Body of pancreas (tissue), 4 donors: ENCODE results near the gene TGFBR3. TPM values are rescaled to one million over a fixed set of nuclear protein-coding genes. Genes with fewer than 3 reads are reported as not detected.

Experiments
- ATAC-seq: fragments of 150-250 bp; one replicate; pipeline ENCODE4 v1.9.1; 2016
- DNase-seq, 4 donors: peaks; one replicate each; pipeline ENCODE4 v3.0.0-alpha.2; 2019
- H3K27ac ChIP-seq, 4 donors: fragments of 200-600 bp; sonication (generic); 1 replicate in 3 of 4; 2 replicates in 1 of 4; pipeline versions ENCODE4 v1.5.1 to v1.6.1; 2016 to 2019; ENCODE audit warnings: mild to moderate bottlenecking in 1 of 4, mixed read lengths in 1 of 4, moderate library complexity in 1 of 4
- H3K27me3 ChIP-seq, 2 donors: fragments of 200-600 bp; sonication (generic); one replicate each; pipeline ENCODE4 v1.6.0; 2016; ENCODE audit warnings: mild to moderate bottlenecking in 1 of 2
- H3K36me3 ChIP-seq, 2 donors: fragments of 200-600 bp; sonication (generic); replicated peaks in 1 of 2; 2 replicates each; pipeline ENCODE4 v1.5.1; 2016; ENCODE audit warnings: low read depth in 2 of 2; ENCODE audit not compliant: insufficient read depth in 1 of 2
- H3K4me1 ChIP-seq: fragments of 200-600 bp; sonication (generic); one replicate; pipeline ENCODE4 v1.6.0; 2016
- H3K4me3 ChIP-seq, 2 donors: fragments of 200-600 bp; sonication (generic); 1 replicate in 1 of 2; 2 replicates in 1 of 2; pipeline ENCODE4 v1.5.1; 2016 to 2019
- H3K9me3 ChIP-seq, 3 donors: fragments of 200-600 bp; sonication (generic); 1 replicate in 2 of 3; 2 replicates in 1 of 3; pipeline ENCODE4 v1.5.1; 2016
- CTCF ChIP-seq, 7 experiments: fragments of 450-650 bp in 4 of 7; fragments of 200-600 bp in 3 of 7; sonication (generic) in 3 of 7; IDR thresholded peaks; one replicate each; pipeline ENCODE4 v1.5.1; 2016 to 2019; ENCODE audit warnings: antibody characterized with exemption in 7 of 7
- POLR2A ChIP-seq, 3 donors: fragments of 450-650 bp; IDR thresholded peaks; one replicate each; pipeline ENCODE4 v1.6.1; 2016; ENCODE audit warnings: antibody characterized with exemption in 3 of 3, mild to moderate bottlenecking in 2 of 3
- whole genome bisulfite sequencing, 2 donors: methylation state at CpG; one replicate each; pipeline ENCODE4 v1.1.5; 2017; 5-methylcytosine and 5-hydroxymethylcytosine counted together
- intact Hi-C: fragments of 100-400 bp; cut with DNase I; formaldehyde crosslinking; loops from one replicate; pipeline ENCODE4 v1.15.1; 2023
- total RNA-seq, 2 donors: library from RNA; depleted of rRNA; stranded (reverse); fragments of >200 nt; gene quantifications; one replicate each; pipeline ENCODE4 v1.1.0, GENCODE V29; 2016

The TGFBR3 gene
- total RNA-seq, 2 donors from 2014 or later: 52.4 to 63.6 TPM

GRCh38 chr1:91699339-91699974, 186.5 kb downstream of the TGFBR3 start:
- Histone ChIP-seq H3K4me1 (peaks cover 24% of the 10 kb centered on the region), H3K27ac (no peak overlapping the region), H3K9me3 (no peaks in the 10 kb centered on the region), H3K36me3 (no peaks in the 10 kb centered on the region), H3K27me3 (no peaks in the 10 kb centered on the region), H3K4me3 (no peak overlapping the region)
- 44 to 48% methylated on average over 4 of the region's 4 CpGs for WGBS, 2 donors
- TF ChIP-seq POLR2A (IDR thresholded peaks at IDR 0.05) (no peak), CTCF (IDR thresholded peaks at IDR 0.05) (no peak)
- peak; percentile 76 for ATAC-seq
- peak; percentile 30 to 69 (median 58) for DNase-seq
- intact Hi-C loops: no loop called here

GRCh38 chr1:91697861-91698260, 188.1 kb downstream of the TGFBR3 start:
- intact Hi-C loops: no loop called here
- ATAC-seq: no peak
- WGBS, 2 donors: 25 to 40% methylated on average over 2 of the region's 2 CpGs

GRCh38 chr1:91697416-91697815, 188.5 kb downstream of the TGFBR3 start:
- Histone ChIP-seq H3K4me1 (peaks cover 42% of the 10 kb centered on the region), H3K27me3 (no peaks in the 10 kb centered on the region), H3K27ac (no peak overlapping the region), H3K4me3 (no peak overlapping the region), H3K36me3 (no peaks in the 10 kb centered on the region), H3K9me3 (no peaks in the 10 kb centered on the region)
- WGBS, 2 donors: 36 to 77% methylated on average over 2 of the region's 2 CpGs
- no peak for DNase-seq
- ATAC-seq: no peak
- intact Hi-C loops: no loop called here
- TF ChIP-seq POLR2A (IDR thresholded peaks at IDR 0.05) (no peak), CTCF (IDR thresholded peaks at IDR 0.05) (no peak)

More at GRCh38 chr1:91697861-91698260, 188.1 kb downstream of the TGFBR3 start:
- H3K4me1 ChIP-seq: peaks cover 40% of the 10 kb centered on the region
- H3K27me3 ChIP-seq: no peaks in the 10 kb centered on the region
- H3K9me3 ChIP-seq: no peaks in the 10 kb centered on the region
- DNase-seq: no peak
- no peak overlapping the region for H3K27ac ChIP-seq
- TF ChIP-seq CTCF (IDR thresholded peaks at IDR 0.05) (no peak), POLR2A (IDR thresholded peaks at IDR 0.05) (no peak)
- H3K4me3 ChIP-seq: no peak overlapping the region
- no peaks in the 10 kb centered on the region for H3K36me3 ChIP-seq

GRCh38 chr1:91696321-91696720, 189.6 kb downstream of the TGFBR3 start:
- intact Hi-C loops: no loop called here
- H3K27ac ChIP-seq: no peak overlapping the region
- peaks cover 38% of the 10 kb centered on the region for H3K4me1 ChIP-seq
- H3K4me3 ChIP-seq: no peak overlapping the region
- no peaks in the 10 kb centered on the region for H3K36me3 ChIP-seq
- no peaks in the 10 kb centered on the region for H3K27me3 ChIP-seq
- WGBS, 2 donors: 91 to 92% methylated on average over 2 of the region's 2 CpGs
- ATAC-seq (no peak), DNase-seq (no peak)
- TF ChIP-seq POLR2A (IDR thresholded peaks at IDR 0.05): no peak
- no peak for TF ChIP-seq CTCF (IDR thresholded peaks at IDR 0.05)
- H3K9me3 ChIP-seq: no peaks in the 10 kb centered on the region

- DNase-seq (peak; percentile 68 to 87 (median 84)), ATAC-seq (peak; percentile 86)
- no peak overlapping the region for H3K4me3 ChIP-seq
- 39 to 49% methylated on average over 2 of the region's 2 CpGs for WGBS, 2 donors
- H3K27me3 ChIP-seq: no peaks in the 10 kb centered on the region
- H3K9me3 ChIP-seq: no peaks in the 10 kb centered on the region
- intact Hi-C loops: no loop called here
- peaks cover 35% of the 10 kb centered on the region for H3K4me1 ChIP-seq
- no peak for TF ChIP-seq CTCF (IDR thresholded peaks at IDR 0.05)
- no peak for TF ChIP-seq POLR2A (IDR thresholded peaks at IDR 0.05)
- no peaks in the 10 kb centered on the region for H3K36me3 ChIP-seq
- H3K27ac ChIP-seq: peak overlapping the region; percentile 32 to 52 (median 48)
Observed at GRCh38 chr1:91693557-91693956, 192.4 kb downstream of the TGFBR3 start.
